PFSK-1 (cell line): Measurements from ENCODE around the gene MAGI2.

Experiments
- FOXP2 ChIP-seq: optimal IDR thresholded peaks from 2 replicates; pipeline ENCODE3; 2011; ENCODE audit warnings: borderline replicate concordance, control low read depth, inconsistent platforms; ENCODE audit not compliant: insufficient read depth; ENCODE audit errors: extremely low read length, extremely low read depth
- POLR2AphosphoS5 ChIP-seq: IDR thresholded peaks from 2 replicates; pipeline ENCODE4 v1.6.1; 2012; ENCODE audit warnings: low read depth, mild to moderate bottlenecking, control low read depth, low read length, moderate library complexity
- REST ChIP-seq, 2 experiments: IDR thresholded peaks; 2 replicates each; pipeline versions ENCODE4 v1.6.1 to v1.8.0; 2011 to 2012; ENCODE audit warnings: low read depth in 2 of 2, low read length in 2 of 2, control low read depth in 1 of 2, inconsistent platforms in 1 of 2, mild to moderate bottlenecking in 1 of 2, moderate library complexity in 1 of 2; ENCODE audit not compliant: insufficient read depth in 1 of 2
- SIN3A ChIP-seq: IDR thresholded peaks from 2 replicates; pipeline ENCODE4 v1.6.1; 2012; ENCODE audit warnings: mild to moderate bottlenecking, low read length, moderate library complexity, borderline replicate concordance; ENCODE audit not compliant: insufficient read depth
- TAF1 ChIP-seq: IDR thresholded peaks from 2 replicates; pipeline ENCODE4 v1.6.1; 2012; ENCODE audit warnings: low read length, control low read depth, borderline replicate concordance; ENCODE audit not compliant: insufficient read depth

The MAGI2 gene

GRCh38 chr7:78212476-78213060 is 1240.9 kb downstream of the MAGI2 start:
- TF ChIP-seq SIN3A, result no peak
- TF ChIP-seq TAF1, result no peak
- no peak for TF ChIP-seq POLR2AphosphoS5
- TF ChIP-seq REST (IDR thresholded peaks at IDR 0.05; ENCODE audit: insufficient read depth in 1 of 2, low read depth in 2 of 2, low read length in 2 of 2), result no peak

- TF ChIP-seq SIN3A (no peak), TAF1 (no peak), REST (IDR thresholded peaks at IDR 0.05; ENCODE audit: insufficient read depth in 1 of 2, low read depth in 2 of 2, low read length in 2 of 2) (no peak), FOXP2 (no peak), POLR2AphosphoS5 (no peak)
These were observed 1246.2 kb downstream of the MAGI2 start for GRCh38 chr7:78207269-78207668.

GRCh38 chr7:78206769-78207168 is 1246.7 kb downstream of the MAGI2 start:
- no peak for TF ChIP-seq POLR2AphosphoS5
- TF ChIP-seq REST (IDR thresholded peaks at IDR 0.05; ENCODE audit: insufficient read depth in 1 of 2, low read depth in 2 of 2, low read length in 2 of 2), result no peak
- no peak for TF ChIP-seq FOXP2
- no peak for TF ChIP-seq SIN3A
- TF ChIP-seq TAF1, result no peak

- TF ChIP-seq TAF1 (no peak), SIN3A (no peak), POLR2AphosphoS5 (no peak), REST (IDR thresholded peaks at IDR 0.05; ENCODE audit: insufficient read depth in 1 of 2, low read depth in 2 of 2, low read length in 2 of 2) (no peak), FOXP2 (no peak)
These were observed 1250.3 kb downstream of the MAGI2 start for GRCh38 chr7:78203042-78203720.
